Measurements from ENCODE around the gene TRMT1. TPM values are rescaled to one million over a fixed set of nuclear protein-coding genes. Genes with fewer than 3 reads are reported as not detected.

The TRMT1 gene
- total RNA-seq, 1 experiment from 2014 or later: 106 TPM

- POLR2A ChIA-PET: interaction anchor here (0.6 to 1.6 kb wide), 9 partner anchors 11 to 203 kb away, joined by 3 to 6 read pairs (median 3); partner anchors contain the start of gene GCDH
- Mint-ChIP-seq H3K36me3 (no peaks in the 10 kb centered on the region), H3K4me1 (peaks cover 37% of the 10 kb centered on the region), H3K27me3 (ENCODE audit: low read depth) (peaks cover 58% of the 10 kb centered on the region), H3K4me3 (no peak overlapping the region; the same call in 1 of the 2 replicates), H3K27ac (no peak overlapping the region), H3K9me3 (no peaks in the 10 kb centered on the region)
- no peak for DNase-seq (ENCODE audit: low spot score)
- TF ChIP-seq NFE2L1 (CRISPR knock-in tag; IDR thresholded peaks at IDR 0.05) (no peak), CTCF (IDR thresholded peaks at IDR 0.05) (peak; percentile 32; the same call in 1 of the 2 replicates)
- CTCF ChIA-PET: interaction anchor here (0.5 to 9.2 kb wide), 38 partner anchors 9 to 269 kb away, joined by 3 to 276 read pairs (median 6); partner anchors contain the start of genes DAND5, IER2, NACC1 and STX10
- ATAC-seq: no peak
These were observed 22.4 kb downstream of the TRMT1 start for GRCh38 chr19:13094106-13094504.

GRCh38 chr19:13093407-13094105, 23.0 kb downstream of the TRMT1 start:
- DNase-seq (ENCODE audit: low spot score) (peak; percentile 84), ATAC-seq (peak; percentile 41)
- no peak overlapping the region; the same call in 1 of the 2 replicates for H3K4me3 Mint-ChIP-seq
- peaks cover 52% of the 10 kb centered on the region for H3K27me3 Mint-ChIP-seq (ENCODE audit: low read depth)
- POLR2A ChIA-PET: interaction anchor here (0.6 to 1.6 kb wide), 7 partner anchors 11 to 203 kb away, joined by 3 to 5 read pairs (median 3); partner anchors contain the start of gene GCDH
- no peaks in the 10 kb centered on the region for H3K36me3 Mint-ChIP-seq
- H3K27ac Mint-ChIP-seq: no peak overlapping the region
- peaks cover 39% of the 10 kb centered on the region for H3K4me1 Mint-ChIP-seq
- CTCF ChIA-PET: interaction anchor here (0.5 to 9.2 kb wide), 40 partner anchors 8 to 269 kb away, joined by 3 to 276 read pairs (median 6); partner anchors contain the start of genes DAND5, IER2, NACC1 and STX10
- no peaks in the 10 kb centered on the region for H3K9me3 Mint-ChIP-seq
- TF ChIP-seq FOXJ3 (CRISPR knock-in tag; IDR thresholded peaks at IDR 0.05; ENCODE audit: borderline replicate concordance) (no peak), ZNF219 (CRISPR knock-in tag; IDR thresholded peaks at IDR 0.05; ENCODE audit: borderline replicate concordance) (no peak), ZNF671 (CRISPR knock-in tag; IDR thresholded peaks at IDR 0.05) (no peak), ATF6 (CRISPR knock-in tag; IDR thresholded peaks at IDR 0.05) (no peak), PRRX2 (CRISPR knock-in tag; IDR thresholded peaks at IDR 0.05) (no peak), TP53 (CRISPR knock-in tag; IDR thresholded peaks at IDR 0.05) (no peak), IRF1 (CRISPR knock-in tag; IDR thresholded peaks at IDR 0.05) (no peak), MLX (CRISPR knock-in tag; IDR thresholded peaks at IDR 0.05) (0 out of 2 replicates have a peak, but pooled peaks have one; percentile 48), MXD4 (CRISPR knock-in tag; IDR thresholded peaks at IDR 0.05; ENCODE audit: borderline replicate concordance) (no peak), GABPB1 (CRISPR knock-in tag; IDR thresholded peaks at IDR 0.05) (no peak), ZNF396 (CRISPR knock-in tag; IDR thresholded peaks at IDR 0.05; ENCODE audit: borderline replicate concordance) (no peak), AFF4 (CRISPR knock-in tag; IDR thresholded peaks at IDR 0.05; ENCODE audit: borderline replicate concordance) (no peak), HMGXB4 (CRISPR knock-in tag; IDR thresholded peaks at IDR 0.05) (peak; percentile 43; the same call in 1 of the 2 replicates), ZSCAN18 (CRISPR knock-in tag; IDR thresholded peaks at IDR 0.05) (no peak), CTCF (IDR thresholded peaks at IDR 0.05) (peak; percentile 100), IRF2 (CRISPR knock-in tag; IDR thresholded peaks at IDR 0.05; ENCODE audit: borderline replicate concordance, low read depth) (no peak)

Data from WTC11 (cell line).